GM12878 (cell line): ENCODE data around the gene MARCKSL1.
"Not testable (repeated sequence)": the region's sequence is repeated elsewhere in the genome, so short reads cannot be mapped to it uniquely, and the experiment has no call there.

Experiments
- CTCF ChIP-seq, 3 experiments: IDR thresholded peaks in 2 of 3; conservative IDR thresholded peaks in 1 of 3; 2 replicates each; pipeline ENCODE4 v1.5.1; 2011; ENCODE audit warnings: low read depth in 3 of 3, low read length in 3 of 3, mild to moderate bottlenecking in 3 of 3, control low read depth in 2 of 3, moderate library complexity in 2 of 3, inconsistent platforms in 1 of 3, mixed read lengths in 1 of 3; ENCODE audit not compliant: control insufficient read depth in 2 of 3, insufficient read depth in 1 of 3; ENCODE audit errors: extremely low read depth in 1 of 3
- EP300 ChIP-seq, 2 experiments: fragments of 150-350 bp in 1 of 2; IDR thresholded peaks; 2 replicates each; pipeline ENCODE4 v1.6.1; 2011 to 2012; ENCODE audit warnings: low read depth in 2 of 2, low read length in 2 of 2, borderline replicate concordance in 1 of 2, improper control_type of control experiment in 1 of 2, inconsistent platforms in 1 of 2; ENCODE audit not compliant: control insufficient read depth in 1 of 2
- FOS ChIP-seq: IDR thresholded peaks from 3 replicates; pipeline ENCODE4 v1.6.1; 2011; ENCODE audit warnings: borderline replicate concordance; ENCODE audit not compliant: insufficient read length; ENCODE audit errors: extremely low read depth
- TCF3 ChIP-seq: IDR thresholded peaks from 2 replicates; pipeline ENCODE4 v1.6.1; 2012; ENCODE audit warnings: low read depth, mild to moderate bottlenecking, low read length, borderline replicate concordance; ENCODE audit not compliant: insufficient read depth

- not testable (repeated sequence) for TF ChIP-seq CTCF (IDR thresholded peaks at IDR 0.05 in 2 of 3, conservative IDR thresholded peaks at IDR 0.05 in 1 of 3; ENCODE audit: control insufficient read depth in 2 of 3, extremely low read depth in 1 of 3, insufficient read depth in 1 of 3, low read depth in 3 of 3, low read length in 3 of 3); EP300 (IDR thresholded peaks at IDR 0.05; ENCODE audit: borderline replicate concordance in 1 of 2, control insufficient read depth in 1 of 2, low read depth in 2 of 2, low read length in 2 of 2); TCF3; FOS
These were observed 19.7 kb upstream of the MARCKSL1 start for GRCh38 chr1:32355778-32356177.
